BJ (cell line): Measurements from ENCODE around the gene MED26. TPM values are rescaled to one million over a fixed set of nuclear protein-coding genes. Genes with fewer than 3 reads are reported as not detected.

Experiments used
- CTCF ChIA-PET: fragments of 350-600 bp; formaldehyde crosslinking; extraction: SDS; loops from one replicate; lab custom pipeline; 2021; ENCODE audit warnings: antibody characterized with exemption, inconsistent platforms; lab: Yijun Ruan, JAX
- POLR2A ChIA-PET: fragments of 300-600 bp; sonication (Branson Sonifier 250); formaldehyde crosslinking; extraction: SDS; loops from one replicate; lab custom pipeline; 2021; ENCODE audit warnings: antibody characterized with exemption; lab: Charles Lee
- DNase-seq: peaks from one replicate; pipeline ENCODE4 v3.0.0-alpha.2; 2011; ENCODE audit warnings: low read depth
- H3K27me3 ChIP-seq: 2 replicates; pipeline ENCODE4 v1.6.0; 2011; ENCODE audit warnings: low read length; ENCODE audit not compliant: control insufficient read depth, insufficient read depth
- H3K36me3 ChIP-seq: 2 replicates; pipeline ENCODE4 v1.5.1; 2011; ENCODE audit warnings: low read length; ENCODE audit not compliant: control insufficient read depth, insufficient read depth
- H3K4me3 ChIP-seq: 2 replicates; pipeline ENCODE4 v1.5.1; 2011; ENCODE audit warnings: low read depth, mild to moderate bottlenecking, control low read depth, low read length
- CTCF ChIP-seq: IDR thresholded peaks from 2 replicates; pipeline ENCODE4 v1.5.1; 2011; ENCODE audit warnings: low read depth, mild to moderate bottlenecking, control low read depth, inconsistent platforms, low read length, moderate library complexity; ENCODE audit not compliant: insufficient read depth
- polyA plus RNA-seq: library from polyadenylated mRNA; depleted of rRNA; stranded (reverse); fragments of >200 nt; gene quantifications from 2 replicates; pipeline ENCODE4 v1.2.3, GENCODE V29; 2011

The MED26 gene
- polyA plus RNA-seq, 1 experiment = 3.9 TPM

GRCh38 chr19:16593181-16593580, 34.8 kb downstream of the MED26 start:
- POLR2A ChIA-PET = no interaction called here
- CTCF ChIA-PET = no interaction called here
- no peak overlapping the region for H3K4me3 ChIP-seq
- no peak for TF ChIP-seq CTCF
- 0 out of 2 replicates have a peak, but pooled peaks cover 4% of the 10 kb centered on the region for H3K36me3 ChIP-seq
- DNase-seq = no peak
- H3K27me3 ChIP-seq = no peaks in the 10 kb centered on the region

GRCh38 chr19:16591803-16592556, 36.0 kb downstream of the MED26 start:
- no peak for TF ChIP-seq CTCF
- DNase-seq = no peak
- 0 out of 2 replicates have a peak, but pooled peaks cover 4% of the 10 kb centered on the region for H3K36me3 ChIP-seq
- H3K4me3 ChIP-seq = no peak overlapping the region
- ChIA-PET CTCF (no interaction called here), POLR2A (no interaction called here)
- no peaks in the 10 kb centered on the region for H3K27me3 ChIP-seq

GRCh38 chr19:16590876-16591802, 36.9 kb downstream of the MED26 start:
- H3K4me3 ChIP-seq = no peak overlapping the region
- no peak for DNase-seq
- H3K27me3 ChIP-seq = no peaks in the 10 kb centered on the region
- TF ChIP-seq CTCF = no peak
- ChIA-PET CTCF (interaction anchor here (0.7 kb wide), 1 partner anchor 15 kb away, joined by 3 read pairs; no protein-coding TSS in a partner anchor), POLR2A (no interaction called here)
- H3K36me3 ChIP-seq = 0 out of 2 replicates have a peak, but pooled peaks cover 4% of the 10 kb centered on the region

- POLR2A ChIA-PET = no interaction called here
- no peaks in the 10 kb centered on the region for H3K27me3 ChIP-seq
- TF ChIP-seq CTCF = no peak
- no peak overlapping the region for H3K4me3 ChIP-seq
- 0 out of 2 replicates have a peak, but pooled peaks cover 4% of the 10 kb centered on the region for H3K36me3 ChIP-seq
- CTCF ChIA-PET = interaction anchor here (1.3 kb wide), 1 partner anchor 38 kb away, joined by 4 read pairs; the partner anchor contains the start of gene MED26
- DNase-seq = no peak
Observed at GRCh38 chr19:16589917-16590316, 38.1 kb downstream of the MED26 start.
